Measurements from ENCODE around the gene TLCD2. TPM values are rescaled to one million over a fixed set of nuclear protein-coding genes. Genes with fewer than 3 reads are reported as not detected.
"Not testable (repeated sequence)": the region's sequence is repeated elsewhere in the genome, so short reads cannot be mapped to it uniquely, and the experiment has no call there.

The TLCD2 gene
- total RNA-seq, 2 donors from 2014 or later: 2.3 TPM

DNA sequence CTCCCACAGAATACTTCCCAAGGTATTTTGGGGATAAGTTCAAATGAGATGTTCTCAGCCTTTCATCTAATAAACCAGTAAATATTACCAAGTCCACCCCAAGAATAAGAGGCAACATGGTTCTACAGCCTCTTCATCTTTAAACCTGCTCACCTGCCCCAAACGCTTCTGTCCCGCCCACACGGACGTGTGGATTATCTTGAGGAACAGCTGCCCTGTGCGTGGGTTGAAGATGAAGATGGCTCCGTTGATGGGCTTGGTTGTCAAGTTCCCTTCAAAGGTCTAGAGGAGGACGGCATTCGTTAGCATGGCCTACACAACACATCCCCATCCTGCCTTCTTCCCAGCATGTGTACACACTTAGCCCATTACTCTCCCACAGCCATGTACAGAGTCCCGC, 52.1 kb downstream of the TLCD2 start:
- 95% methylated on average over 9 of the region's 9 CpGs for WGBS
- DNase-seq (ENCODE audit: low spot score): no peak
- peaks cover 70 to 83% of the 10 kb centered on the region in 2 donors for H3K36me3 ChIP-seq

DNA sequence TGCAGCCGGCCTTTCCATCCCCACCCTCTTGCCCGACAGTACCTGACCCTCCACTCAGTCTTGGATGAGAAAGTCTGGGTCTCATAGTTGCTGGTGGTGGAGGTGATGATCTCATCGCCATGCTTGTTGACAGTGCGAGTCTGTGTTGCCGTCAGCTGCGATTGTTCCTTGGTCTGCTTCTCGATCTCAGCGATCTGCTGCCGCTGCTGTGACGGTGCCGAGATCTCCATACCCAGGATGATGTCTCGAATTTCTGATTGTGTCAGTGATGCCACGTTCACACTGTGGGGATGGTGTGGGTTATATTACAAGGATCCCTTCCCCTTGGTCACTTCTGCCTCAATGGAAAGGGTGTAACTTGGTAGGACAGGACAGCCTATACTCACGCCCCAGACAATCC, 56.4 kb downstream of the TLCD2 start:
- Histone ChIP-seq H3K27me3 (replicated peaks; ENCODE audit: insufficient read depth) (no peaks in the 10 kb centered on the region), H3K36me3 (peaks cover 59 to 79% of the 10 kb centered on the region in 2 donors), H3K4me3 (no peak overlapping the region), H3K9me3 (no peaks in the 10 kb centered on the region), H3K4me1 (replicated peaks) (peaks cover 5% of the 10 kb centered on the region), H3K27ac (no peak overlapping the region)
- TF ChIP-seq, protein P1, sequence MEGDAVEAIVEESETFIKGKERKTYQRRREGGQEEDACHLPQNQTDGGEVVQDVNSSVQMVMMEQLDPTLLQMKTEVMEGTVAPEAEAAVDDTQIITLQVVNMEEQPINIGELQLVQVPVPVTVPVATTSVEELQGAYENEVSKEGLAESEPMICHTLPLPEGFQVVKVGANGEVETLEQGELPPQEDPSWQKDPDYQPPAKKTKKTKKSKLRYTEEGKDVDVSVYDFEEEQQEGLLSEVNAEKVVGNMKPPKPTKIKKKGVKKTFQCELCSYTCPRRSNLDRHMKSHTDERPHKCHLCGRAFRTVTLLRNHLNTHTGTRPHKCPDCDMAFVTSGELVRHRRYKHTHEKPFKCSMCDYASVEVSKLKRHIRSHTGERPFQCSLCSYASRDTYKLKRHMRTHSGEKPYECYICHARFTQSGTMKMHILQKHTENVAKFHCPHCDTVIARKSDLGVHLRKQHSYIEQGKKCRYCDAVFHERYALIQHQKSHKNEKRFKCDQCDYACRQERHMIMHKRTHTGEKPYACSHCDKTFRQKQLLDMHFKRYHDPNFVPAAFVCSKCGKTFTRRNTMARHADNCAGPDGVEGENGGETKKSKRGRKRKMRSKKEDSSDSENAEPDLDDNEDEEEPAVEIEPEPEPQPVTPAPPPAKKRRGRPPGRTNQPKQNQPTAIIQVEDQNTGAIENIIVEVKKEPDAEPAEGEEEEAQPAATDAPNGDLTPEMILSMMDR (IDR thresholded peaks at IDR 0.05): no peak
- intact Hi-C loops (cut with DNase I): no loop called here
- WGBS: 93% methylated on average over 14 of the region's 14 CpGs
- no peak for DNase-seq (ENCODE audit: low spot score)

More for the DNA sequence above, 52.1 kb downstream of the TLCD2 start:
- no peak overlapping the region for H3K4me3 ChIP-seq
- no peak overlapping the region for H3K27ac ChIP-seq
- intact Hi-C loops (cut with DNase I): no loop called here
- no peaks in the 10 kb centered on the region for H3K27me3 ChIP-seq (replicated peaks; ENCODE audit: insufficient read depth)
- no peak for TF ChIP-seq POLR2AphosphoS5 (IDR thresholded peaks at IDR 0.05)
- TF ChIP-seq, protein P1 (IDR thresholded peaks at IDR 0.05): no peak
- TF ChIP-seq POLR2A (IDR thresholded peaks at IDR 0.05): no peak
- no peaks in the 10 kb centered on the region for H3K4me1 ChIP-seq (replicated peaks)
- no peaks in the 10 kb centered on the region for H3K9me3 ChIP-seq

DNA sequence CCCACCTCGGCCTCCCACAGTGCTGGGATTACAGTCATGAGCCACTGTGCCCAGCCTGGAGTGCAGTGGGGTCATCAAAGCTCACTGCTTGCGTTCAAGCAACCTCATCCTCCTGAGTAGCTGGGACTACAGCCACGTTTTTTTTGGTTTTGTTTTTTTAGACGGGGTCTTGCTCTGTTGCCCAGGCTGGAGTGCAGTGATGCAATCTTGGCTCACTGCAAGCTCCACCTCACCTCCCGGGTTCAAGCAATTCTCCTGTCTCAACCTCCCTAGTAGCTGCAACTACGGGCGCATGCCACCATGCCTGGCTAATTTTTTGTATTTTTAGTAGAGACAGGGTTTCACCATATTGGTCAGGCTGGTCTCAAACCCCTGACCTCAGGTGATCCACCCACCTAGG, 57.4 kb downstream of the TLCD2 start:
- H3K36me3 ChIP-seq: peaks cover 51 to 69% of the 10 kb centered on the region in 2 donors
- H3K9me3 ChIP-seq; intact Hi-C loops (cut with DNase I); DNase-seq (ENCODE audit: low spot score); H3K4me3 ChIP-seq; H3K4me1 ChIP-seq (replicated peaks); H3K27me3 ChIP-seq (replicated peaks; ENCODE audit: insufficient read depth); H3K27ac ChIP-seq: not testable (repeated sequence)
- whole genome bisulfite sequencing: 90% methylated on average over 7 of the region's 7 CpGs

MicroRNAs encoded within 50 kb of the gene (microRNA counts, 767-probe panel; counts per million panel counts)
- microRNA hsa-miR-22-3p: 3,274 to 3,719 counts per million in 2 donors

Other genes starting within 250 kb of the TLCD2 start
- gene MYO1C, start 217.7 kb downstream of the TLCD2 start, total RNA-seq: 100 to 1,000 TPM in 1 of 2 donors, 10 to 100 TPM in 1; 94.4 to 120 TPM
- 10 to 100 TPM; 82.7 to 87.4 TPM for gene INPP5K, start 193.8 kb downstream of the TLCD2 start, total RNA-seq
- gene PITPNA, start 147.6 kb downstream of the TLCD2 start, total RNA-seq: 10 to 100 TPM; 51.6 to 57.5 TPM
- gene SLC43A2, start 81.5 kb downstream of the TLCD2 start, total RNA-seq: 10 to 100 TPM; 11.8 to 14.8 TPM
- gene SCARF1, start 64.6 kb downstream of the TLCD2 start, total RNA-seq: 10 to 100 TPM; 11.0 to 14.5 TPM
- 10 to 100 TPM; 16.9 to 24.4 TPM for gene RILP, start 60.5 kb downstream of the TLCD2 start, total RNA-seq
- 100 to 1,000 TPM; 235 to 321 TPM for gene PRPF8, start 25.5 kb downstream of the TLCD2 start, total RNA-seq
- gene WDR81, start 14.3 kb upstream of the TLCD2 start, total RNA-seq: 10 to 100 TPM; 39.2 to 72.9 TPM
- gene SERPINF2, start 32.5 kb upstream of the TLCD2 start, total RNA-seq: 10 to 100 TPM; 30.4 to 56.1 TPM
- gene SERPINF1, start 51.7 kb upstream of the TLCD2 start, total RNA-seq: 1,000 to 10,000 TPM in 1 of 2 donors, 100 to 1,000 TPM in 1; 119 to 2,127 TPM
- 10 to 100 TPM; 13.6 to 14.7 TPM for gene SMYD4, start 119.5 kb upstream of the TLCD2 start, total RNA-seq
- 10 to 100 TPM; 33.0 to 34.0 TPM for gene RPA1, start 119.6 kb upstream of the TLCD2 start, total RNA-seq

All from prostate gland (tissue), 2 donors.